Uterus (tissue), 2 donors: ENCODE measurements around the gene SMIM32.

Source experiments
- CTCF ChIP-seq, 4 experiments: fragments of 200-600 bp in 2 of 4; fragments of 450-650 bp in 2 of 4; sonication (generic) in 2 of 4; IDR thresholded peaks; one replicate each; pipeline ENCODE4 v1.5.1; 2016 to 2019; ENCODE audit warnings: antibody characterized with exemption in 4 of 4, mild to moderate bottlenecking in 2 of 4, moderate library complexity in 1 of 4
- POLR2A ChIP-seq, 2 donors: fragments of 450-650 bp; IDR thresholded peaks; one replicate each; pipeline ENCODE4 v1.6.1; 2016; ENCODE audit warnings: antibody characterized with exemption in 2 of 2, mild to moderate bottlenecking in 1 of 2, moderate library complexity in 1 of 2

- TF ChIP-seq CTCF (IDR thresholded peaks at IDR 0.05) (no peak), POLR2A (IDR thresholded peaks at IDR 0.05) (no peak)
These were observed 35.3 kb upstream of the SMIM32 start for GRCh38 chr5:136228136-136228757.
